IMR-90 (cell line): ENCODE results near the gene SCIN. TPM values are rescaled to one million over a fixed set of nuclear protein-coding genes. Genes with fewer than 3 reads are reported as not detected.

Source experiments
- ATAC-seq: fragments of 200-7000 bp; cut with Tn5 transposase; 2 replicates; pipeline ENCODE4 v1.9.1; 2020; ENCODE audit warnings: low read depth, mild to moderate bottlenecking, moderate library complexity
- BruUV-seq: library from RNA; stranded (reverse); fragments of 400-500 nt; replicated peaks from 2 replicates; lab custom pipeline; 2021; lab: Mats Ljungman, UMichigan
- CTCF ChIA-PET: fragments of 300-600 bp; formaldehyde crosslinking; extraction: SDS; loops from one replicate; lab custom pipeline; 2021; ENCODE audit warnings: antibody characterized with exemption; lab: Yijun Ruan, JAX
- POLR2A ChIA-PET: fragments of 300-600 bp; sonication (Branson Sonifier 250); formaldehyde crosslinking; loops from one replicate; lab custom pipeline; 2022; ENCODE audit warnings: antibody characterized with exemption; ENCODE audit not compliant: unreplicated experiment; lab: Charles Lee
- DNase-seq: peaks from one replicate; pipeline ENCODE4 v3.0.0; 2013
- H2AFZ ChIP-seq: replicated peaks from 2 replicates; pipeline ENCODE3; 2013; ENCODE audit warnings: low read length, mild to moderate bottlenecking; ENCODE audit not compliant: poor library complexity
- H2AK5ac ChIP-seq: 2 replicates; pipeline ENCODE4 v1.6.1; 2013; ENCODE audit warnings: low read depth, low read length, inconsistent platforms
- H2AK9ac ChIP-seq: replicated peaks from 2 replicates; pipeline ENCODE3; 2013; ENCODE audit warnings: mild to moderate bottlenecking, low read depth, low read length, moderate library complexity; ENCODE audit not compliant: poor library complexity
- H2BK120ac ChIP-seq: 2 replicates; pipeline ENCODE4 v1.6.1; 2013; ENCODE audit warnings: low read depth, low read length, inconsistent platforms
- H2BK15ac ChIP-seq: 3 replicates; pipeline ENCODE4 v1.6.1; 2013; ENCODE audit warnings: low read depth, low read length, inconsistent platforms
- H2BK20ac ChIP-seq: 2 replicates; pipeline ENCODE4 v1.6.1; 2013; ENCODE audit warnings: low read depth, mild to moderate bottlenecking, inconsistent platforms, low read length, moderate library complexity
- H2BK5ac ChIP-seq: 2 replicates; pipeline ENCODE4 v1.6.1; 2013; ENCODE audit warnings: mild to moderate bottlenecking, low read depth, low read length, inconsistent platforms; ENCODE audit not compliant: poor library complexity, severe bottlenecking
- H3K14ac ChIP-seq: replicated peaks from 2 replicates; pipeline ENCODE4 v1.6.1; 2013; ENCODE audit warnings: low read depth, low read length, inconsistent platforms
- H3K18ac ChIP-seq: 2 replicates; pipeline ENCODE4 v1.6.1; 2013; ENCODE audit warnings: low read depth, low read length, control low read depth
- H3K23ac ChIP-seq: 2 replicates; pipeline ENCODE4 v1.6.1; 2013; ENCODE audit warnings: low read depth, low read length, inconsistent platforms
- H3K27ac ChIP-seq: 2 replicates; pipeline ENCODE4 v1.5.1; 2013; ENCODE audit warnings: mild to moderate bottlenecking, control low read depth, low read length; ENCODE audit not compliant: insufficient read depth
- H3K27me3 ChIP-seq: 2 replicates; pipeline ENCODE4 v1.6.1; 2013; ENCODE audit warnings: low read length; ENCODE audit not compliant: control insufficient read depth, insufficient read depth
- H3K36me3 ChIP-seq: 2 replicates; pipeline ENCODE4 v1.6.1; 2013; ENCODE audit warnings: low read length, mixed read lengths; ENCODE audit not compliant: control insufficient read depth, insufficient read depth
- H3K4ac ChIP-seq: 2 replicates; pipeline ENCODE4 v1.6.1; 2013; ENCODE audit warnings: low read depth, low read length, inconsistent platforms
- H3K4me1 ChIP-seq: 2 replicates; pipeline ENCODE4 v1.6.1; 2013; ENCODE audit warnings: low read length, mixed read lengths; ENCODE audit not compliant: control insufficient read depth, insufficient read depth
- H3K4me2 ChIP-seq: 2 replicates; pipeline ENCODE4 v1.6.1; 2013; ENCODE audit warnings: low read depth, mild to moderate bottlenecking, control low read depth, low read length, moderate library complexity
- H3K4me3 ChIP-seq: 2 replicates; pipeline ENCODE4 v1.5.1; 2013; ENCODE audit warnings: low read depth, mild to moderate bottlenecking, control low read depth, low read length, moderate library complexity; ENCODE audit not compliant: insufficient read depth
- H3K56ac ChIP-seq: 2 replicates; pipeline ENCODE4 v1.6.1; 2013; ENCODE audit warnings: low read length, inconsistent platforms; ENCODE audit not compliant: insufficient read depth; ENCODE audit errors: extremely low read depth
- H3K79me1 ChIP-seq, 2 experiments: 2 replicates each; pipeline ENCODE4 v1.6.1; 2013; ENCODE audit warnings: low read length in 2 of 2, inconsistent platforms in 1 of 2, low read depth in 1 of 2
- H3K9ac ChIP-seq: 2 replicates; pipeline ENCODE4 v1.6.1; 2013; ENCODE audit warnings: low read depth, low read length, control low read depth
- H3K9me1 ChIP-seq: 2 replicates; pipeline ENCODE4 v1.6.1; 2013; ENCODE audit warnings: low read length, inconsistent platforms; ENCODE audit not compliant: insufficient read depth
- H3K9me3 ChIP-seq: 2 replicates; pipeline ENCODE4 v1.6.1; 2013; ENCODE audit warnings: low read length; ENCODE audit not compliant: control insufficient read depth, insufficient read depth
- H4K20me1 ChIP-seq: 2 replicates; pipeline ENCODE4 v1.6.1; 2013; ENCODE audit warnings: low read length, inconsistent platforms; ENCODE audit not compliant: insufficient read depth
- H4K5ac ChIP-seq: 2 replicates; pipeline ENCODE4 v1.6.1; 2013; ENCODE audit warnings: mild to moderate bottlenecking, low read depth, low read length, control low read depth
- H4K8ac ChIP-seq, 2 experiments: 2 replicates each; pipeline ENCODE4 v1.6.1; 2013; ENCODE audit warnings: low read depth in 2 of 2, low read length in 2 of 2, control low read depth in 1 of 2, inconsistent platforms in 1 of 2
- H4K91ac ChIP-seq: 2 replicates; pipeline ENCODE4 v1.6.1; 2013; ENCODE audit warnings: low read depth, low read length, inconsistent platforms; ENCODE audit not compliant: insufficient read depth
- MAFK ChIP-seq: IDR thresholded peaks from 2 replicates; pipeline ENCODE4 v1.6.1; 2012; ENCODE audit warnings: low read depth, low read length, improper control_type of control experiment
- WGBS, 2 experiments: methylation state at CpG; one replicate each; pipeline versions ENCODE4 v1.1.5 to v1.1.7; 2013; ENCODE audit warnings: missing lambda C conversion rate in 2 of 2; ENCODE audit not compliant: insufficient read length in 1 of 2; ENCODE audit errors: extremely low coverage in 2 of 2; 5-methylcytosine and 5-hydroxymethylcytosine counted together
- dilution Hi-C: fragments of 300-500 bp; cut with HindIII; formaldehyde crosslinking; loops from one replicate; pipeline ENCODE4 v1.14.3; 2018; ENCODE audit warnings: low sequenced_read_pairs; ENCODE audit not compliant: unreplicated experiment
- in situ Hi-C: fragments of 300-500 bp; cut with MboI; formaldehyde crosslinking; loops from 3 replicates; pipeline ENCODE4 v1.14.3; 2019; ENCODE audit warnings: low sequenced_read_pairs, inconsistent platforms, mixed read lengths
- intact Hi-C: fragments of 100-400 bp; cut with micrococcal nuclease; formaldehyde crosslinking; loops from 2 replicates; pipeline ENCODE4 v1.10.0; 2022
- polyA plus RNA-seq, 3 experiments: library from polyadenylated mRNA; depleted of rRNA; stranded (reverse); fragments of >200 nt; gene quantifications; 2 replicates each; pipeline ENCODE4 v1.2.3, GENCODE V29; 2012; ENCODE audit warnings: low replicate concordance in 1 of 3
- total RNA-seq: library from RNA; depleted of rRNA; stranded (reverse); fragments of >200 nt; gene quantifications from 2 replicates; pipeline ENCODE4 v1.2.3, GENCODE V29; 2012

The SCIN gene
- total and polyA plus RNA-seq, 2 of the 4 experiments (the other 2 are of a cell fraction), result under 0.01 to 0.05 TPM

- POLR2A ChIA-PET, result no interaction called here
- 100% methylated on average over 1 of the region's 5 CpGs; no CpG with 5 or more reads in 1 of the 2 experiments for WGBS, 2 experiments
These were observed 1.2 kb downstream of the SCIN start for GRCh38 chr7:12571691-12572090.

More at GRCh38 chr7:12571691-12572090, 1.2 kb downstream of the SCIN start:
- Histone ChIP-seq H4K91ac (no peak overlapping the region), H2BK120ac (no peak overlapping the region), H3K9ac (no peak overlapping the region), H2AK5ac (no peak overlapping the region), H3K4me1 (no peaks in the 10 kb centered on the region), H3K36me3 (no peaks in the 10 kb centered on the region), H3K9me3 (no peaks in the 10 kb centered on the region; the same call in 1 of the 2 replicates), H2BK5ac (no peak overlapping the region), H3K79me1 (no peaks in the 10 kb centered on the region), H3K4ac (no peak overlapping the region), H2BK20ac (no peak overlapping the region), H3K14ac (no peak overlapping the region), H3K27me3 (peaks cover 28% of the 10 kb centered on the region), H3K27ac (no peak overlapping the region), H3K9me1 (no peaks in the 10 kb centered on the region), H2BK15ac (no peak overlapping the region), H3K56ac (no peak overlapping the region), H4K20me1 (no peaks in the 10 kb centered on the region), H2AFZ (no peak overlapping the region), H2AK9ac (no peak overlapping the region), H4K5ac (no peak overlapping the region), H3K4me2 (no peak overlapping the region), H3K18ac (no peak overlapping the region), H3K4me3 (no peak overlapping the region), H4K8ac (no peak overlapping the region), H3K23ac (no peak overlapping the region)
- TF ChIP-seq MAFK, result no peak
- dilution Hi-C loops (no loop called here), in situ Hi-C loops (no loop called here), intact Hi-C loops (no loop called here)
- CTCF ChIA-PET, result interaction anchor here (0.8 to 1.2 kb wide), 2 partner anchors 11 to 16 kb away, joined by 3 read pairs; no protein-coding TSS in a partner anchor
- DNase-seq, result no peak
- no peak for ATAC-seq
- BruUV-seq, result no TSS peak
